A549 (cell line): ENCODE measurements around the gene KCNQ1.

ENCODE experiments used
- CTCF ChIP-seq: fragments of >200 bp; sonication (Bioruptor Twin); formaldehyde crosslinking; IDR thresholded peaks from 3 replicates; pipeline ENCODE4 v1.5.1; 2016
- EP300 ChIP-seq, 2 experiments: fragments of >200 bp; sonication (Bioruptor Twin); formaldehyde crosslinking; IDR thresholded peaks; 2 replicates in 1 of 2; 3 replicates in 1 of 2; pipeline ENCODE4 v1.6.1; 2016 to 2017
- KDM1A ChIP-seq: fragments of 200-600 bp; sonication (generic); IDR thresholded peaks from 2 replicates; pipeline ENCODE4 v1.6.1; 2016; ENCODE audit warnings: low read depth, mild to moderate bottlenecking
- NR3C1 ChIP-seq: fragments of >200 bp; sonication (Bioruptor Twin); formaldehyde crosslinking; IDR thresholded peaks from 3 replicates; pipeline ENCODE4 v1.6.1; 2017
- PBX3 ChIP-seq: IDR thresholded peaks from 2 replicates; pipeline ENCODE4 v1.6.1; 2012
- POLR2A ChIP-seq: IDR thresholded peaks from 2 replicates; pipeline ENCODE4 v1.6.1; 2012; ENCODE audit warnings: mild to moderate bottlenecking, low read length
- TF ChIP-seq, protein P1 (sequence below): IDR thresholded peaks from 2 replicates; pipeline ENCODE4 v1.6.1; 2012
- TF ChIP-seq, protein P2 (sequence below): fragments of 150-350 bp; IDR thresholded peaks from 2 replicates; pipeline ENCODE4 v1.6.1; 2014; ENCODE audit warnings: low read depth, mild to moderate bottlenecking, low read length

- no peak for TF ChIP-seq NR3C1
- no peak for TF ChIP-seq POLR2A
- TF ChIP-seq, protein P1, sequence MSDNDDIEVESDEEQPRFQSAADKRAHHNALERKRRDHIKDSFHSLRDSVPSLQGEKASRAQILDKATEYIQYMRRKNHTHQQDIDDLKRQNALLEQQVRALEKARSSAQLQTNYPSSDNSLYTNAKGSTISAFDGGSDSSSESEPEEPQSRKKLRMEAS: no peak
- no peak for TF ChIP-seq EP300 (IDR thresholded peaks at IDR 0.05)
- no peak for TF ChIP-seq CTCF
- TF ChIP-seq PBX3: no peak
- TF ChIP-seq KDM1A: no peak
- TF ChIP-seq, protein P2, sequence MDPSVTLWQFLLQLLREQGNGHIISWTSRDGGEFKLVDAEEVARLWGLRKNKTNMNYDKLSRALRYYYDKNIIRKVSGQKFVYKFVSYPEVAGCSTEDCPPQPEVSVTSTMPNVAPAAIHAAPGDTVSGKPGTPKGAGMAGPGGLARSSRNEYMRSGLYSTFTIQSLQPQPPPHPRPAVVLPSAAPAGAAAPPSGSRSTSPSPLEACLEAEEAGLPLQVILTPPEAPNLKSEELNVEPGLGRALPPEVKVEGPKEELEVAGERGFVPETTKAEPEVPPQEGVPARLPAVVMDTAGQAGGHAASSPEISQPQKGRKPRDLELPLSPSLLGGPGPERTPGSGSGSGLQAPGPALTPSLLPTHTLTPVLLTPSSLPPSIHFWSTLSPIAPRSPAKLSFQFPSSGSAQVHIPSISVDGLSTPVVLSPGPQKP: no peak
Measured at GRCh38 chr11:2511421-2512369, 66.9 kb downstream of the KCNQ1 start.
